Measurements from ENCODE around the gene NOL8. TPM values are rescaled to one million over a fixed set of nuclear protein-coding genes. Genes with fewer than 3 reads are reported as not detected.

NOL8 gene
- total RNA-seq, 1 experiment from 2014 or later, result 30.3 TPM

GRCh38 chr9:92315456-92315855 lies 9.7 kb downstream of the NOL8 start:
- DNase-seq (ENCODE audit: low spot score), result no peak
- in situ Hi-C loops (cut with HindIII; ENCODE audit: low sequenced_read_pairs), result no loop called here

GRCh38 chr9:92313624-92314012 lies 11.5 kb downstream of the NOL8 start:
- no peak for DNase-seq (ENCODE audit: low spot score)
- in situ Hi-C loops (cut with HindIII; ENCODE audit: low sequenced_read_pairs), result no loop called here

GRCh38 chr9:92312887-92313623 lies 12.1 kb downstream of the NOL8 start:
- in situ Hi-C loops (cut with HindIII; ENCODE audit: low sequenced_read_pairs), result no loop called here
- no peak for DNase-seq (ENCODE audit: low spot score)

GRCh38 chr9:92310562-92310961 lies 14.6 kb downstream of the NOL8 start:
- in situ Hi-C loops (cut with HindIII; ENCODE audit: low sequenced_read_pairs), result no loop called here

GRCh38 chr9:92308893-92309292 lies 16.3 kb downstream of the NOL8 start:
- DNase-seq (ENCODE audit: low spot score), result no peak
- in situ Hi-C loops (cut with HindIII; ENCODE audit: low sequenced_read_pairs), result no loop called here

More at GRCh38 chr9:92310562-92310961, 14.6 kb downstream of the NOL8 start:
- DNase-seq (ENCODE audit: low spot score), result no peak

- in situ Hi-C loops (cut with HindIII; ENCODE audit: low sequenced_read_pairs), result no loop called here
These were observed 24.2 kb downstream of the NOL8 start for GRCh38 chr9:92300936-92301335.

GRCh38 chr9:92299116-92299515 lies 26.0 kb downstream of the NOL8 start:
- in situ Hi-C loops (cut with HindIII; ENCODE audit: low sequenced_read_pairs), result no loop called here
- DNase-seq (ENCODE audit: low spot score), result no peak

More at GRCh38 chr9:92300936-92301335, 24.2 kb downstream of the NOL8 start:
- no peak for DNase-seq (ENCODE audit: low spot score)

GRCh38 chr9:92298036-92298435 lies 27.1 kb downstream of the NOL8 start:
- DNase-seq (ENCODE audit: low spot score), result no peak
- in situ Hi-C loops (cut with HindIII; ENCODE audit: low sequenced_read_pairs), result no loop called here

- no peak for DNase-seq (ENCODE audit: low spot score)
- in situ Hi-C loops (cut with HindIII; ENCODE audit: low sequenced_read_pairs), result no loop called here
These were observed 27.5 kb downstream of the NOL8 start for GRCh38 chr9:92297611-92298010.

GRCh38 chr9:92295827-92296258 lies 29.3 kb downstream of the NOL8 start:
- peak; percentile 17 for DNase-seq (ENCODE audit: low spot score)
- in situ Hi-C loops (cut with HindIII; ENCODE audit: low sequenced_read_pairs), result no loop called here

- in situ Hi-C loops (cut with HindIII; ENCODE audit: low sequenced_read_pairs), result no loop called here
- DNase-seq (ENCODE audit: low spot score), result no peak
These were observed 29.8 kb downstream of the NOL8 start for GRCh38 chr9:92295240-92295790.

GRCh38 chr9:92294297-92294676 lies 30.9 kb downstream of the NOL8 start:
- peak; percentile 22 for DNase-seq (ENCODE audit: low spot score)
- in situ Hi-C loops (cut with HindIII; ENCODE audit: low sequenced_read_pairs), result no loop called here

GRCh38 chr9:92293452-92294296 lies 31.5 kb downstream of the NOL8 start, which contains the start of gene IARS1:
Gene IARS1, minus strand, starts transcription at chr9:92293697. Its CDS starts 4,278 bp downstream, at chr9:92289419.
- peak; percentile 97 for DNase-seq (ENCODE audit: low spot score)
- in situ Hi-C loops (cut with HindIII; ENCODE audit: low sequenced_read_pairs), result no loop called here

GRCh38 chr9:92293075-92293354 lies 32.1 kb downstream of the NOL8 start:
- in situ Hi-C loops (cut with HindIII; ENCODE audit: low sequenced_read_pairs), result no loop called here

GRCh38 chr9:92292338-92293074 lies 32.6 kb downstream of the NOL8 start:
- in situ Hi-C loops (cut with HindIII; ENCODE audit: low sequenced_read_pairs), result no loop called here
- DNase-seq (ENCODE audit: low spot score), result no peak

More at GRCh38 chr9:92293075-92293354, 32.1 kb downstream of the NOL8 start:
- peak; percentile 2 for DNase-seq (ENCODE audit: low spot score)

GRCh38 chr9:92291577-92291976 lies 33.6 kb downstream of the NOL8 start:
- in situ Hi-C loops (cut with HindIII; ENCODE audit: low sequenced_read_pairs), result no loop called here
- no peak for DNase-seq (ENCODE audit: low spot score)

GRCh38 chr9:92290785-92291429 lies 34.2 kb downstream of the NOL8 start:
- in situ Hi-C loops (cut with HindIII; ENCODE audit: low sequenced_read_pairs), result no loop called here

GRCh38 chr9:92289708-92290390 lies 35.3 kb downstream of the NOL8 start:
- DNase-seq (ENCODE audit: low spot score), result no peak
- in situ Hi-C loops (cut with HindIII; ENCODE audit: low sequenced_read_pairs), result no loop called here

More at GRCh38 chr9:92290785-92291429, 34.2 kb downstream of the NOL8 start:
- no peak for DNase-seq (ENCODE audit: low spot score)
